ENCODE results near the gene CCDC197.

The CCDC197 gene

DNA sequence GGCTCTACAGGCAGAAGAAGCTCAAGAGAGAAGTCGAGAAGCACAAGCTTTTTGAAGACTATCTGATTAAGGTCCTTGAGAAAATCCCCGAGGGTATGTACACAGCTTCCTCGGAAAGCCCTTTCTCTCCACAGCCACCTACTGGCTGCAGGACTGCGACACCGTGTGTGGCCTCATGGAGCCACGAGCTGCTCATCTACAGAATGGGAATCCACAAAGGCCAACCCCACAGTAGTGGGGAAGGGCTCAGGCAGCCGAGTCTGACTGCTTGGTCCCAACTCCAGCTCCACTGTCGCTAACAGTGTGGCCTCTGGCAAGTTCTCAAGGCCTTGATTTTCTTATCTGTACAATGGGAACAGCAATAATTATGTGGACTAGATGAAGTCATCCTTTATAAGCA is 2.5 kb downstream of the CCDC197 start:
- no peak for DNase-seq (ENCODE audit: low spot score)

DNA sequence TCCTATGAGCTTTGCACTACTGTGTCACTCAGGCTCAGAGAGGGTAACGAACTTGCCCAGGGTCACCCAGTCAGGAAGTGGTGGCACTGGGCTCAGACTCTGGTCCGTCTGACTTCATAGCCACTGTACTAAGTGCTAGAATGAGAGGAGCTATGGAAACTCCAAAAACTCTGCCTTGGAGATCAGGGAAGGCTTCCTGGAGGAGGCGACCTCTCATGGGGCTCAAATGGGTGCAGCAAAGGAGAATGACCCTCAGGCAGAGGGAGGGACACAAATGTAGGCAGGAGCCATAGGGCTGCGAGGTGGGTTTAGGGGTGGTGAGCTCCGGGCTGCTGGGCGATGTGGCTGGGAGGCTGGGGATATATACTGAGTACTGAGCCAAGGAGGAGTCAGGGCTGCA is 3.2 kb downstream of the CCDC197 start:
- no peak for DNase-seq (ENCODE audit: low spot score)

DNA sequence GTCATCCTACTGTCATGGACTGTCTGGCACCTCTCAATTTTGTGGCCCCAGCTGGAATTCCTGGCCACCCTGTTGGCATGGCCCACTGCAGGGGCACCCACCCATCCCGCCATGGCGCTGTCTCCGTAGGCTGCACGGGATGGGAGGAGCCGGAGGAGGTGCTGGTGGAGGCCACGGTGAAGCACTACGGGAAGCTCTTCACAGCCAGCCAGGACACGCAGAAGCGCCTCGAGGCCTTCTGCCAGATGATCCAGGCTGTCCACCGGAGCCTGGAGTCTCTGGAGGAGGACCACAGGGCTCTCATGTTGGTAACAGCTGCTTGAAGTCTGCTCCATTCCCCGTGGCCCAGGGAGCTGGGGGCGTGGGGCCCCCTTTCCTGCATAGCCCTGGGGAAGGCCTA is 3.9 kb downstream of the CCDC197 start:
- DNase-seq (ENCODE audit: low spot score): no peak

DNA sequence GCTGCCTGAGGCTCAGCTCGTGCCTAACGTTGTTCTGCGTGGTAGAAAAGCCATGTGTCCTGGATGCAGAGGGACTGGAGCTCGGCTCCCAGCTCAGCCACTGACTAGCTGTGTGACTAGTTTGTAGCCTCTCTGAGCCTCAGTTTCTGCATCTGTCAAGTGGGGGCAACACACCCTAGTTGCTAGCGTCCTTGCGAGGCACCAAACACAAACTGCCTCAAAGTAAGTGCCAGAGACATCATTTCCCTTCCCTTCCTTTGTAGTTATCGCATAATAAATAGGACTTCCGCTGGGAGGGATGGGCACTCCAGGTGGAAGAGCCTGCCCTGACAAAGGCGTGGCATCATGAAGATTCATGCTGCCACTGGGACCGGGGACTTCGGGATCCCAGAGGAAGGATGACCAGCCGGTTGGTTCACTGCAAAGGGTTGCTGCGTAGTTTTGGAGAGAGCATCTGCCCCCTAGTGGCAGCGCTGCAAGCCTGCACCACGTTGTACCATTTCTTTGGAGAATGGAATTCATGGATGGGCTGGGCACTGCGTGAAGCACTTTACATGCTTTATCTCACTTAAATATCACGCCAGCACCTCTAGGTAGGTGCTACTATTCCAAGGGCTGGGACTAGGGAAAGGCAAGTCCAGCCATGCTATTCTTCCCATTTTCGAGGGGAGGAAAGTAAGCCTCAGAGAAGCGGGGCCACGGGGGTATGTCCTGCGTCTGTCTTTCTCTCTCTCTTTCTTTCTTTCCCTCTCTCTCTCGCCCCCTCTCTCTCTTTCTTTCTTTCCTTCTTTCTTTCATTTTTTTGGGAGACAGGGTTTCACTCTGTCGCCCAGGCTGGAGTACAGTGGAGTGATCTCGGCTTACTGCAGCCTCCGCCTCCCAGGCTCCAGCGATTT is 4.6 kb downstream of the CCDC197 start:
- peak; percentile 49 for DNase-seq (ENCODE audit: low spot score)

DNA sequence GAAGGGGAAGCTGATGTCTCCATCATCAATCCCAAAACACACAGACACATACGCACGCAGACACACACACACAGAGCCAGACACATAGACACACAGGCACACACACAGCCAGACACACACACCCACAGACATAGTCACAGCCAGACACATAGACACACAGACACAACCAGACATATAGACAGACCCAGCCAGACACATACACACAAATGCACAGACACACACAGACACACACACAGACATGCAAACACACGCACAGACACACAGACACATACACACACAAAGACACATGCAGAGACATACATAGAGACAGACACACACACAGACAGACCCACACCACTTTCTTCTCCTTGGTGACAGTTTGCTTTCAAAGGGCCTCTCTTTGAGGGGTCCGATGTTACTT is 6.3 kb downstream of the CCDC197 start:
- DNase-seq (ENCODE audit: low spot score): no peak

DNA sequence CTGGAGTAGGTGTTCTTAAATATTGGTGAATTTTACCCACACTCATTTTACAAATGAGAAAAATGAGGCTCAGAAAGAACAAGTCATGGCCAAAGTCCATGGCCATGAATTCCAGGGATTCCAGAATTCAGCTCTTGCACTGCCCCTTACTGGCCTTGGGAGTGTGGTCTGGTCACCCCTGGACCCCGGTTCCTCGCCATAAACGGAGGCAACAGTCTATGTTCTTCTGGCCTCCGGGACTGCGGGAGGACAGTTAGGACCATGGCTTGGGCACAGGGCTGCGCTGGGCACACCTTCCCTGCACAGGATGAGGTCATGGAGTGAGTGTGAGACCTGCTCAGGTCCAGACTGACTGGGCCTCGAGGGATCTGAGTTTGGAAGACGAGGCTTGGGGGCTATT is 6.9 kb downstream of the CCDC197 start:
- DNase-seq (ENCODE audit: low spot score): no peak

DNA sequence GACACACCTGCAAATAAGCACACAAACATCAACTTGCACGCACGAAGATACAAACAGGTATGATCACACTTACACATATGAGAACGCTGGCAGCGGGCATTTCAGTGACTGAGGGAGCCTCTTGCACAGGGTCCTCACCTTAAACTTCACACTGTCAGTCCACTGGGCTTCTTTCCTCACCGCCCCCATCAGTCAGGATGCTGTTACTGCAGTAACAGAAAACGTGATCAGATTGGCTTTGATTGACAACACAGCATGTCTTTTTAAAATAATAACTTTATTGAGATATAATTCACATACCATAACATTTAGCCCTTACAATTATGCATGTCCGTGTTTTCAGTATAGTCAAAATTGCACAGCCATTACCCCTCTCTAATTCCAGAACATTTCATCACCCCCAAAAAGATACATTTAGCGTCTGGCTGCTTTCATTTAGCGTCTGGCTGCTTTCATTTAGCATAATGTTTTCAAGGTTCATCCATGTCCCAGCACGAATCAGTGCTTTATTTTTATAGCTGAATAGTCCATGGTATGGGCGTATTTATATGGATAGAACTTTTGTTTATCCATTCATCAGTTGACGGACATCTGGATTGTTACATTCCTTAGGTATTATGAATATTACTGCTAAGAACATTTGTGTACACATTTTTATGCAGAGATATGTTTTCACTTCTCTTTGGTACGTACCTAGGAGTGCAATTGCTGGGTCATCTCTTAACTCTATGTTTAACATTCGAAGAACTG is 8.4 kb downstream of the CCDC197 start:
- DNase-seq (ENCODE audit: low spot score): no peak

DNA sequence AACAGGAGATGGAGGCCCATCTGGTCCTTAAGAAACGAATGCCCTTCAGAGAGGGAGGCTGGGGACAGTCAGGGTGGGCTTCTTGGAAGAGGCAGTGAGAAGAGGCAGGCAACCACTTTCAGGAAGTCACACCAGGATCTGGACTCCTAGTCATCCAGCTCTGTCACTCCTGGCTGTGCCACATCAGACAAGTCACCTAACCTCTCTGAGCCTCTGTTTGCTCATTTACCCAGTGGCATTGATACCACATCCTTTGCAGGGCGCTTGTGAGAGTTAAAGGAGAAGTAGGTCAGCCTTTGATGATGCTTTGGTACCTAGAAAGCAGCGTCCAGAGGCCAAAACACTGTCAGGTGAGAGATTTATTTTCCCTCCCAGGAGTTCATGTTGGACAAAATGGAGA is 11.1 kb downstream of the CCDC197 start:
- no peak for DNase-seq (ENCODE audit: low spot score)

DNA sequence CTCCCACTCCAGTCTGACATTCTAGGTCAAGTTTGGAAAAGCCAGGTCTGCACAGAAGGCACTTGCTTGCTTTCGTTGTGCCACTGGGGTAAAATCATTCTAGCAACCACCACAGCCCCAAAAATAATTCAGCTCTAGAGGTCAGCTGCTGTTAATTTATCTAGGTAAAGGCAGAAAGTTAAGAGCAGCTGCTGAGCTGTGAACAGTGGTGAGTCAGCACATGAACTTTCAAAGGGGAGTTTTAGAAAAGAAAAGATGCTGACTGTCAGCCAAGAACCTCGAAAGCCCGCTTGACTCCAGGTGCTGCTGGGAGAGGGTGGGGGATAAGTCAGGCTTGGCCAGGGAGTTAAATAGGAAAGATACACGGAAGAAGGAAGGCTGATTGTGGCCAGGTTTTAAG is 12.7 kb downstream of the CCDC197 start:
- DNase-seq (ENCODE audit: low spot score): no peak

DNA sequence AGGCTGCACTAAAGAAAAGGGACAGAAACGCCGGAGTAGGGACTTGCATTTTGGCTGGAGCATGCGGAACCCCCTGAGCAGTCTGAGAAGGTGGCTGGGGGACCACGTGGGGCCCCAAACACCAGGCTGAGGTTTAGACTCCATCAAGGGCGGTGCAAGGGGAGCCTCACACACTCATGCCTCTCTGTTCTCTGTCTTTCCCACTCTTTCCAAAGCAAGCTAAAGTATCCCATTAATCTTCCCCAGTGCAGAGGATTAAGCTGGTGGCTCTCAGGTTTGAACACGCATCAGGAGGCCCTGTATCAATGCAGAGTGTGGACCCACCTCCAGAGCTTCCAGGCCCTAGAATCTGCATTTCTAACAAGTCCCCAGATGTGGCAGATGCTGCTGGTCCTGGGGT is 13.5 kb downstream of the CCDC197 start:
- no peak for DNase-seq (ENCODE audit: low spot score)

DNA sequence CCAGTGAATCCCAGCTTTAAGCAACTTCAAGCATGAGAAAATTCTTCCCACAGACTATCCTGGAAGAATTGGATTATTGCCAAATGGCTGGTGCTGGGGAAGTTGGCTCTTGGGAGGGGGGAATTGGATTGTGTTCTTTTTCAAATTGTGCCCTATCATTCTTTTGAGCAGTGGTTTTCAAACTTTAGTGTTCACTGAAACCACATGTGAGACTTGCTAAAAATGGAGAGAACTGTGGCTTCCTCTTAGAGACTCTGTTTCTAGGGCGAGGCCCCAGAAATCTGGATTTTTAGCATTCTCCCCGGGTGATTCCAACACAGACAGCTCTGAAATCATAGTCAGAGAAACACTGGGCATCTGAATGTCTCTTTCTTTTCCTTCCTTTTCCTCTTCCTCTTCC is 14.7 kb downstream of the CCDC197 start:
- no peak for DNase-seq (ENCODE audit: low spot score)

DNA sequence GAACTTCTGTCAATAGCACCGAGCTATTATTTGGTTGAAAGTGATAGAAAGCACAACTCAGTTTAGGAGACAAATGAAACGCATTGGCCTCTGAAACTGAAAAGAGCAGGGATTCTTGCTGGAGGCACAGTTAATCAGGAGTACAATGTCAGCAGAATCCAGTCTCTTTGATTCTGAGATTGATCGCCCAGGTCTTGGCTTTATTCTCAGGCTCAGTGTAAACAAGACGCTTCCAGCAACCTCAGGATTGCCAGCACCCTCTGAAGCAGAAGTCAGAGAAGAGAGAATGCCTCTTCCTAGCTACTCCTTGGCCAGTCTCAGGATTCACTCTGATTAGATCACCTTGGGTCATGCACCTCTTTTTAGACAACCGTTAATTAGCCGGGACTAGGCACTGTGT is 17.3 kb downstream of the CCDC197 start:
- no peak for DNase-seq (ENCODE audit: low spot score)

DNA sequence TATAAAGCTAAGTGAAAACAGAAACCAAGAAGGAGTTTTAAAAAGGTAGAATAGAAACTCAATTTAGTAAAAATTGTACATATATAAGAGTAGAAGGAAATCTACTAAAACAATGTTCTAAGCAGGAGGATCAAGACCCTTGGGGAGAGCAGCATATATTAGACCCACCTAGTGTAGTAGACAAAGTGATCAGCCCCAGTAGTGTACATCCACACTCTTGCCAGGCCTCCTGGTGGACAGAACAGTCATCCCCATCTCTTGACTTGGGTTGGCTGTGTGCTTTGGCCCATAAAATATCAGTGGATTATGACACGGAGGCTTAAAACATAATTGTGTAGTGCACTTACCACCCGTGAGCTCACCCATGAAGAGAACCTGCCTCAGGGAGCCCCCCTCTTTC is 18.1 kb downstream of the CCDC197 start:
- no peak for DNase-seq (ENCODE audit: low spot score)

DNA sequence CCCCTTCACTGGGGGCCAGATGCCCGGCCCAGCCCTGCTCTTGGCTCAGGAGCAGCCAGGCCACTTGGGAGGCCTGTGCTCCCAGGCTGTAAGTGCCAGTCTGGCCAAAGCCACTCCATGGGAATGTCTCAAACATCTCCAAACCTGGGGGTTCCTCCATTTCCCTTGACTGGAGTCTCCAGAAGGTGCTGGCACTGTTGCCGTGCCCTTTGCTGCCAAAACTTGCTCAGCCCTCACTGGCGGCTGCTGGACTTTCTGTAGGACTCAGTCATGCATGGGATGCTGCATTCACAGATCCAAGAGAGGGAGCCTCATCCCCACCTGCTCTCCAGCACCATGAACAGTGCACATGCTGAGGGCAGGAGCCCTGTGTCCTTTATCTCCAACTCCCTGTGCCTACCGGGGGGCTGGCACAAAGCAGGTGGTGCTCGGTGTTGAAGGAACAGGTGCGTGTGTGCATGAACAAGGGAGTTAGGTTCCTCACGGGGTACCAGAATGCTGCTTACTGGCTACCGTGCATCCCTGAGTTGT is 19.4 kb downstream of the CCDC197 start:
- DNase-seq (ENCODE audit: low spot score): no peak

DNA sequence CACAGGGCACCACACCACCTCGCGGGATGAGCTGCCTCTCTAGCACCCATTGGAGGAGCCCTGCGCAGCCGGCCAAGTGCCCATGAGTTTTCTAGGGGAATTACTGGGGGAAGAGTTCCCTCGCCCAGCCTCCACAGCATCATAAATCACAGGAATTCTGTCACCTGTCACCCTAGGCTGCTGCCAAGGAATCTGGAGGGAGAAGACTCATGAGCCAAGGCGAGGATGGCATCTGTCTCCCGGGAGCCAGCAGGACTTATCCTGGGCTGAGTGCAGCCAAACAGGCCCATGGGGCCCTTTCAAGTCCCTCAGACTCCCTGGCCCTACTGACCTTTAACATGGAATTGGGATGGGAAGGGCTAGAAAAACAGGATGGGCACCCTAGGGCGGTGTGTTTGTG is 21.2 kb downstream of the CCDC197 start:
- DNase-seq (ENCODE audit: low spot score): no peak

DNA sequence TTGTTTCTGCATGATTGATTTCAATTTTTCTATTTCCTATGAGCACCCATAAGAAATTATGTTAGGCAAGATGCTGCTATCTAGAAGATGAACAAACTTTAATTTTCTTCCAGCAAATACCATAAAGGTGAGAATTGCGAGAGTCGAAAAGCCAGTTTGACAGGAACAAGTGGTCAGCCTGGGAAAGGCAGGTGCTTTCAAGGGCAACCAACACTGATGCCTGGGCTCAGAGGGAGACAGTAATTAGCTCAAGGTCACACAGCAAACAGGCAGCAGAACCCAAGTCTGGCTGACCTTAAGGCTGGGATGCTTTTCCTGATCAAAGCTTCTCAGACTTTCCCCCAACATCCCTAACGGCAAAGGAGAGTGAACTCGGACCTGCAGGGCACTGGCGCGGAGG is 22.2 kb downstream of the CCDC197 start:
- DNase-seq (ENCODE audit: low spot score): no peak

DNA sequence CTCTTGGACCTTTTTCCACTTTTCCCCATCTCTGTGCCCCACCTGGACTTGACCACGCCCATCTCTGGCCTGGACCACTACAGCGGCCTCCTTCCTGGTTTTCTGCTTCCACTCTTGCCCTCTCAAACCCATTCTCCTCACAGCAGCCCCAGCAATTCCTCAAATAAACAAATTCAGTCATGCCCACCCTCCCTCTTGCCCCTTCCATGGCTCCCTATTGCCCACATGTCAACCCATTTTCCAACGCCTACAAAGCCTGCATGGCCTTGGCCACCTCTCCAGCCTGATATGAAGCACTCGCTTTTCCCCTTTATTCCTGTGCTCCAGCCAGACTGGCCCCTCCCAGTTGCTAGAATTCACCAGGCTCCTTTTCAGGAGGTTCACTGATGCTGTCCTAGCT is 23.2 kb downstream of the CCDC197 start:
- DNase-seq (ENCODE audit: low spot score): no peak

DNA sequence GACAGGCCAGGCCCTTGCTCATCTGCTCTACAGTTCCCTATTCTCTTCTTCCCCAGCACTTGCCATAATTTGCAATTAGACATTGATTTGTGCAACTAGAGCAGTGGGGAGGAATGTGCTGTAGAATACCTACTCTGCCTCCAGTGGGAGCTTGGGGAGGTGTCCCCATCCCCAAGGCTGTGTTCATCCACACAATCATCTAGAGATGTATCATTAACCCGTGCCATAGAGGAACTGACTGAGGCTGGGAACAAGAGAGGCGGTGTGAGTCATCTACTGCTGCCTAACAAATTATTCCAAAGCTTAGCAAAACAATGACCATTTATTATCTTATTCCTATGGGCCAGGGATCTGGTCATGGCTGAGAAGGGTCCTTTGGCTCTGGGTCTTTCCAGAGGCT is 23.9 kb downstream of the CCDC197 start:
- no peak for DNase-seq (ENCODE audit: low spot score)

DNA sequence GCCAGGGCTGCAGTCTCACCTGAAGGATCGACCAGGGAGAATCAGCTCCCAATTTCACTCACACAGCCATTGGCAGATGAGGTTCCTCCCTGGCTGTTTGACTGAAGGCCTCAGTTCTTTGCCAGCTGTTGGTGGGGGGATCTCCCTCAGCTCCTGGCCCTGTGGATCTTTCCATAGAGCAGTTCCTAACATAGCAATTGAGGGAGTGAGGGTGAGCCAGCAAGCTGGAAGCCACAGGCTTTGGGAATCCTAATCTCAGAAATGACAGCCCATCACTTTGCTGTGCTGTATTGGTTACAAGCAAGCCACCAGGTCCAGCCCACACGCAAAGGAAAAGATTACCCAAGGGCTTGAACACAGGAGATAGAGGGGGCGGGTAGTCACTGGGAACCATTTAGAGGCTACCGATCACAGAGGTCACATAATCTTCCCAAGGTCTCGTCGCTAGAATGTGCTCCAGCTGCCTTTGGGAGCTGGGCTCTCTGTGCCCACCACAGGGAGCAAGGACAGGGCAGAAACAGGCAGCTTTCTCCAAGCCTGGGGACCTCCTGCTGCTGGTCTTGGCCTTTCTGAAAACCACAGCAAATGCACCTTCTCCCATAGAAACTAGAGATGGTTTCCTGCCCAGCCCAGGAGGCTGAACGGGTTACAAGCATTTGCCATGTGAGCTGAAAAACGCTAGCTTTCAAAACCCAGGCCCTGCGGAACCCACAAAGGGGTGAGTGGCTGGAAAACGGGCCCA is 24.5 kb downstream of the CCDC197 start:
- DNase-seq (ENCODE audit: low spot score): no peak

DNA sequence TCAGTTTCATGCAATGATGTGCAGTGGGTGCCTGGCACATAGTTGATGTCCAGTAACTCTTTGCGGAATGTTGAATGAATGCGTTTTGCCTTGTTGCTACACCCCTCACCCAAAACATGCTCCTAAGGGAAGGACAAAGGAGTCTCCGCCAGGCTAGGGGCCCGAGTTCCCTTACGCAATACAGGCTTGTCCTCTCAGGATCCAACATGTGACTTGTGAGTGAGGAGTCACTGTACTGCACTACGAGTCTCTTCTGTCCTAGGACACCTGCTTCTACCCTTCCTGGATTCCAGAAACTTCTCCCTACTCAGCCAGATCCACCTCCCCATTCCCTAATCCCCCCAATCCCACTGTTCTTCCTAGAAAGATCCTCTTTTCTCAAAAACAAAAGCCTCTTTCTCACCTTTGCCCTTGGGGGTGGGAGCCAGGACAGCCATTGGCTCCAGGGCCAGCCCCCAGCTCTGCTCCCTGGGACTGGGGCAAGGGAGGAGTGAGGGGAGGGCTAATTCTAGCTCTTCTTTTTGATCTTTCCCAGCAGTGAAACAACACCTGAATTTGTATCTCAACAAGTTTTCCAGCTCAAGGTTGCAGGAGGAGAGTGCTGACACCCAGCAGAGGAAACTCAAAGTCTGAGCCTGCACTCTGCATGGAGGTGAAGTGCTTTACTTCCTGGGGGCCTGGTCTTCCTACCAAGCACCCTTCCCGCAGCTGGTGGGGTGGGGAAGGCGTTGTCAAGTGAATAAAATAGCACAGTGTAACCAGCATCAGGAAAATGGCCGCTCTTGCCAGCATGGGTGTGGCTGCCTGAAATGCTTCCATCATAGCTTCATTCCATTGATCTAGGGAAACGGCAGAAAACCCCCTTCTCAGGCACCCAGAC is 25.7 kb downstream of the CCDC197 start:
- no peak for DNase-seq (ENCODE audit: low spot score)

DNA sequence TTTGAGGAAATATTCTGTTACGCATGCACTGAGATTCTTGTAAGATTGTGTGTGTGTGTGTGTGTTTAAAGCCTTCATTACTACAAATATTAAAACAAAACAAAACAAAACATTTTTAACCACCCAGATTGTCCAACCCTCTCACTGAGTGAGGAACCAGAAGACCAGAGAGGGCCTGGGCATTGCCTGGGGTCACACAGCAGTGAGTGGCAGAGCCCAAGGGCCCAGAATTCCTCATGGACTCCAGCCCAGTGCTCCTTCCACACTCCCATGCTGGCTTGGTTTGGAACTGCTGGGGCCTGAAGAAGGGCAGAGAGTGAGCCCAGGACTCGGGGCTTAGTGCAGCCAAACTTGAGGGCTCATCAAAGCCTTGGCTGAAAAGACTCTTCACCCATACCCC is 27.4 kb downstream of the CCDC197 start:
- DNase-seq (ENCODE audit: low spot score): no peak

DNA sequence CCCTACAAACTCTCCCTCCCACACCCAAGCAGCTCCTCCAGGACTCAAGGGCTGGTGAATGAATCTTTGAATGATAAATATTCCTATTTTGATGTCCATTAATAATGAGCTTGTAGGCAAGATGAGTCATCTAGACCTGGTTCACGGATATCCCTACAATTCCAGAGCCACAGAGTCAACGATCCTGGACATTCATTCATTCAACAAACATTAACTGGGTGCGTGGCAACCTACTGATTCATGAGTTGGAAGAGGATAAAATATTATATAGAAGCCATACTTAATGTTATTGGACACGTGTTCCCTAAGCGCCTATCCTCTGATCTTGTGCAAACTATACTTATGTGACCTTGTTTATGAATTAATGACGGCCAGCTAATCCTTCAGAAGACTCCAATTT is 28.6 kb downstream of the CCDC197 start:
- DNase-seq (ENCODE audit: low spot score): no peak

Measured in putamen (tissue), 1 donor.